ENCODE results near the gene DAPK2.
A peak's percentile ranks its signal among the peaks of the same experiment; 100 is the strongest.

The DAPK2 gene

GRCh38 chr15:63987796-63988378 is 58.4 kb downstream of the DAPK2 start:
- Histone ChIP-seq H3K4me3 (ENCODE audit: insufficient read depth in 1 of 2, low read depth in 1 of 2, low read length in 2 of 2) (no peak overlapping the region), H4K8ac (ENCODE audit: low read length) (no peak overlapping the region), H3K36me3 (ENCODE audit: control insufficient read depth in 1 of 2, insufficient read depth in 2 of 2, low read depth in 1 of 2, low read length in 2 of 2) (no peaks in the 10 kb centered on the region), H2BK5ac (ENCODE audit: low read depth, low read length, poor library complexity, severe bottlenecking) (no peak overlapping the region), H2BK15ac (ENCODE audit: low read depth, poor library complexity, severe bottlenecking) (no peak overlapping the region), H3K27me3 (ENCODE audit: control insufficient read depth in 1 of 2, insufficient read depth in 1 of 2, low read length in 2 of 2) (peaks cover 0 to 31% of the 10 kb centered on the region in 2 experiments), H2BK12ac (ENCODE audit: low read length in 2 of 2) (no peak overlapping the region), H3K18ac (ENCODE audit: low read depth in 1 of 2, low read length in 2 of 2) (no peak overlapping the region), H3K27ac (ENCODE audit: low read length, poor library complexity, severe bottlenecking) (no peak overlapping the region), H3K9me3 (ENCODE audit: control insufficient read depth, low read length) (no peaks in the 10 kb centered on the region), H3K9ac (ENCODE audit: low read length) (no peak overlapping the region), H3K4ac (ENCODE audit: low read depth in 1 of 2, low read length in 2 of 2) (no peak overlapping the region), H3K4me1 (ENCODE audit: control insufficient read depth, insufficient read depth, low read depth, low read length) (peaks cover 2% of the 10 kb centered on the region), H2AFZ (ENCODE audit: low read depth, low read length) (no peak overlapping the region), H3K79me1 (replicated peaks; ENCODE audit: low read length, poor library complexity, severe bottlenecking) (no peaks in the 10 kb centered on the region), H3K23ac (ENCODE audit: low read length in 2 of 2) (no peak overlapping the region), H2BK120ac (ENCODE audit: low read depth, low read length) (no peak overlapping the region), H3K4me2 (ENCODE audit: low read length, poor library complexity, severe bottlenecking) (no peak overlapping the region), H4K91ac (ENCODE audit: low read length) (no peak overlapping the region), H3K14ac (ENCODE audit: low read length in 2 of 2) (no peak overlapping the region), H2AK5ac (ENCODE audit: low read length, severe bottlenecking) (no peak overlapping the region)
- WGBS = 85% methylated on average over 4 of the region's 4 CpGs
- no peak for DNase-seq

- peak overlapping the region; percentile 1 for H3K9ac ChIP-seq (ENCODE audit: low read length)
- no peak overlapping the region for H2BK12ac ChIP-seq (ENCODE audit: low read length in 2 of 2)
- H2BK15ac ChIP-seq (ENCODE audit: low read depth, poor library complexity, severe bottlenecking) = no peak overlapping the region
- H3K79me1 ChIP-seq (replicated peaks; ENCODE audit: low read length, poor library complexity, severe bottlenecking) = no peaks in the 10 kb centered on the region
- H2BK5ac ChIP-seq (ENCODE audit: low read depth, low read length, poor library complexity, severe bottlenecking) = no peak overlapping the region
- H3K4me2 ChIP-seq (ENCODE audit: low read length, poor library complexity, severe bottlenecking) = no peak overlapping the region
- H2AK5ac ChIP-seq (ENCODE audit: low read length, severe bottlenecking) = no peak overlapping the region
- no peak overlapping the region for H3K23ac ChIP-seq (ENCODE audit: low read length in 2 of 2)
- peaks cover 0 to 25% of the 10 kb centered on the region in 2 experiments for H3K27me3 ChIP-seq (ENCODE audit: control insufficient read depth in 1 of 2, insufficient read depth in 1 of 2, low read length in 2 of 2)
- H3K14ac ChIP-seq (ENCODE audit: low read length in 2 of 2) = no peak overlapping the region
- WGBS = 96% methylated on average over 3 of the region's 3 CpGs
- peaks cover 2% of the 10 kb centered on the region for H3K4me1 ChIP-seq (ENCODE audit: control insufficient read depth, insufficient read depth, low read depth, low read length)
- no peak overlapping the region for H2AFZ ChIP-seq (ENCODE audit: low read depth, low read length)
- H3K18ac ChIP-seq (ENCODE audit: low read depth in 1 of 2, low read length in 2 of 2) = no peak overlapping the region
- H3K4me3 ChIP-seq (ENCODE audit: insufficient read depth in 1 of 2, low read depth in 1 of 2, low read length in 2 of 2) = no peak overlapping the region
- H4K8ac ChIP-seq (ENCODE audit: low read length) = no peak overlapping the region
- DNase-seq = no peak
- no peak overlapping the region for H4K91ac ChIP-seq (ENCODE audit: low read length)
- H3K4ac ChIP-seq (ENCODE audit: low read depth in 1 of 2, low read length in 2 of 2) = no peak overlapping the region
- H3K27ac ChIP-seq (ENCODE audit: low read length, poor library complexity, severe bottlenecking) = no peak overlapping the region
- H3K36me3 ChIP-seq (ENCODE audit: control insufficient read depth in 1 of 2, insufficient read depth in 2 of 2, low read depth in 1 of 2, low read length in 2 of 2) = peaks cover 3 to 6% of the 10 kb centered on the region in 2 experiments
- no peak overlapping the region for H2BK120ac ChIP-seq (ENCODE audit: low read depth, low read length)
- H3K9me3 ChIP-seq (ENCODE audit: control insufficient read depth, low read length) = no peaks in the 10 kb centered on the region
Observed at GRCh38 chr15:63986751-63987341, 59.4 kb downstream of the DAPK2 start.

GRCh38 chr15:63986185-63986680 is 60.1 kb downstream of the DAPK2 start:
- no peak overlapping the region for H3K18ac ChIP-seq (ENCODE audit: low read depth in 1 of 2, low read length in 2 of 2)
- peak overlapping the region; percentile 20 for H3K9ac ChIP-seq (ENCODE audit: low read length)
- no peak overlapping the region for H4K8ac ChIP-seq (ENCODE audit: low read length)
- no peak overlapping the region for H2AK5ac ChIP-seq (ENCODE audit: low read length, severe bottlenecking)
- H3K4me3 ChIP-seq (ENCODE audit: insufficient read depth in 1 of 2, low read depth in 1 of 2, low read length in 2 of 2) = no peak overlapping the region
- H4K91ac ChIP-seq (ENCODE audit: low read length) = no peak overlapping the region
- WGBS = 89% methylated on average over 6 of the region's 6 CpGs
- H2BK120ac ChIP-seq (ENCODE audit: low read depth, low read length) = no peak overlapping the region
- H3K27me3 ChIP-seq (ENCODE audit: control insufficient read depth in 1 of 2, insufficient read depth in 1 of 2, low read length in 2 of 2) = peaks cover 0 to 25% of the 10 kb centered on the region in 2 experiments
- no peak overlapping the region for H2BK5ac ChIP-seq (ENCODE audit: low read depth, low read length, poor library complexity, severe bottlenecking)
- H3K79me1 ChIP-seq (replicated peaks; ENCODE audit: low read length, poor library complexity, severe bottlenecking) = no peaks in the 10 kb centered on the region
- DNase-seq = no peak
- no peak overlapping the region for H3K4ac ChIP-seq (ENCODE audit: low read depth in 1 of 2, low read length in 2 of 2)
- H3K23ac ChIP-seq (ENCODE audit: low read length in 2 of 2) = no peak overlapping the region
- no peaks in the 10 kb centered on the region for H3K9me3 ChIP-seq (ENCODE audit: control insufficient read depth, low read length)
- peaks cover 2% of the 10 kb centered on the region for H3K4me1 ChIP-seq (ENCODE audit: control insufficient read depth, insufficient read depth, low read depth, low read length)
- H3K14ac ChIP-seq (ENCODE audit: low read length in 2 of 2) = no peak overlapping the region
- H2BK12ac ChIP-seq (ENCODE audit: low read length in 2 of 2) = no peak overlapping the region
- H2BK15ac ChIP-seq (ENCODE audit: low read depth, poor library complexity, severe bottlenecking) = no peak overlapping the region
- H3K4me2 ChIP-seq (ENCODE audit: low read length, poor library complexity, severe bottlenecking) = no peak overlapping the region
- H3K36me3 ChIP-seq (ENCODE audit: control insufficient read depth in 1 of 2, insufficient read depth in 2 of 2, low read depth in 1 of 2, low read length in 2 of 2) = peaks cover 3 to 9% of the 10 kb centered on the region in 2 experiments
- H3K27ac ChIP-seq (ENCODE audit: low read length, poor library complexity, severe bottlenecking) = no peak overlapping the region
- H2AFZ ChIP-seq (ENCODE audit: low read depth, low read length) = no peak overlapping the region

- Histone ChIP-seq H3K79me1 (replicated peaks; ENCODE audit: low read length, poor library complexity, severe bottlenecking) (no peaks in the 10 kb centered on the region), H4K8ac (ENCODE audit: low read length) (no peak overlapping the region), H3K14ac (ENCODE audit: low read length in 2 of 2) (no peak overlapping the region), H3K9me3 (ENCODE audit: control insufficient read depth, low read length) (no peaks in the 10 kb centered on the region), H3K4me3 (ENCODE audit: insufficient read depth in 1 of 2, low read depth in 1 of 2, low read length in 2 of 2) (no peak overlapping the region), H3K4ac (ENCODE audit: low read depth in 1 of 2, low read length in 2 of 2) (no peak overlapping the region), H3K27me3 (ENCODE audit: control insufficient read depth in 1 of 2, insufficient read depth in 1 of 2, low read length in 2 of 2) (peaks cover 0 to 20% of the 10 kb centered on the region in 2 experiments), H4K91ac (ENCODE audit: low read length) (no peak overlapping the region), H3K23ac (ENCODE audit: low read length in 2 of 2) (no peak overlapping the region), H2AFZ (ENCODE audit: low read depth, low read length) (no peak overlapping the region), H2BK5ac (ENCODE audit: low read depth, low read length, poor library complexity, severe bottlenecking) (no peak overlapping the region), H2AK5ac (ENCODE audit: low read length, severe bottlenecking) (no peak overlapping the region), H3K9ac (ENCODE audit: low read length) (peak overlapping the region; percentile 20), H3K27ac (ENCODE audit: low read length, poor library complexity, severe bottlenecking) (no peak overlapping the region), H2BK12ac (ENCODE audit: low read length in 2 of 2) (no peak overlapping the region), H3K4me2 (ENCODE audit: low read length, poor library complexity, severe bottlenecking) (no peak overlapping the region), H3K4me1 (ENCODE audit: control insufficient read depth, insufficient read depth, low read depth, low read length) (no peaks in the 10 kb centered on the region), H2BK120ac (ENCODE audit: low read depth, low read length) (no peak overlapping the region), H3K18ac (ENCODE audit: low read depth in 1 of 2, low read length in 2 of 2) (no peak overlapping the region), H2BK15ac (ENCODE audit: low read depth, poor library complexity, severe bottlenecking) (no peak overlapping the region), H3K36me3 (ENCODE audit: control insufficient read depth in 1 of 2, insufficient read depth in 2 of 2, low read depth in 1 of 2, low read length in 2 of 2) (peaks cover 3 to 11% of the 10 kb centered on the region in 2 experiments)
- WGBS = 84% methylated on average over 16 of the region's 17 CpGs
- DNase-seq = no peak
Observed at GRCh38 chr15:63985221-63986184, 60.8 kb downstream of the DAPK2 start.
